WTC11 (cell line): ENCODE data around the gene PTX4. TPM values are rescaled to one million over a fixed set of nuclear protein-coding genes. Genes with fewer than 3 reads are reported as not detected.
"Not testable (repeated sequence)": the region's sequence is repeated elsewhere in the genome, so short reads cannot be mapped to it uniquely, and the experiment has no call there.

ENCODE experiments used
- ATAC-seq: fragments of 200-7000 bp; cut with Tn5 transposase; 2 replicates; pipeline ENCODE4 v1.10.0; 2021; ENCODE audit warnings: mild to moderate bottlenecking, moderate library complexity
- CTCF ChIA-PET: fragments of 300-600 bp; sonication (Branson Sonifier 250); formaldehyde crosslinking; loops from one replicate; lab custom pipeline; 2021; ENCODE audit warnings: antibody characterized with exemption; lab: Charles Lee
- POLR2A ChIA-PET: fragments of 350-600 bp; sonication (Branson Sonifier 250); formaldehyde crosslinking; loops from one replicate; lab custom pipeline; 2021; ENCODE audit warnings: antibody characterized with exemption; lab: Charles Lee
- DNase-seq: peaks from one replicate; pipeline ENCODE4 v3.0.0; 2021; ENCODE audit warnings: low spot score
- H3K27ac Mint-ChIP-seq: 2 replicates; pipeline ENCODE4 v1.8.0; 2021; ENCODE audit warnings: mixed read lengths
- H3K27me3 Mint-ChIP-seq: 2 replicates; pipeline ENCODE4 v1.8.0; 2021; ENCODE audit warnings: low read depth, mild to moderate bottlenecking, moderate library complexity, mixed read lengths
- H3K36me3 Mint-ChIP-seq: 2 replicates; pipeline ENCODE4 v1.8.0; 2021; ENCODE audit warnings: mixed read lengths
- H3K4me1 Mint-ChIP-seq: 2 replicates; pipeline ENCODE4 v1.8.0; 2022; ENCODE audit warnings: mixed read lengths
- H3K4me3 Mint-ChIP-seq: 2 replicates; pipeline ENCODE4 v1.8.0; 2021; ENCODE audit warnings: mild to moderate bottlenecking, moderate library complexity, mixed read lengths
- H3K9me3 Mint-ChIP-seq: 2 replicates; pipeline ENCODE4 v1.8.0; 2021; ENCODE audit warnings: mixed read lengths
- CBFB ChIP-seq: sonication (generic); formaldehyde crosslinking; IDR thresholded peaks from 2 replicates; pipeline ENCODE4 v1.8.1; 2022; ENCODE audit warnings: mild to moderate bottlenecking, low read depth, missing genetic modification reagents
- CREB1 ChIP-seq: sonication (generic); formaldehyde crosslinking; IDR thresholded peaks from 2 replicates; pipeline ENCODE4 v1.8.0; 2023; ENCODE audit warnings: mild to moderate bottlenecking, missing genetic modification reagents
- ELF4 ChIP-seq: sonication (generic); formaldehyde crosslinking; IDR thresholded peaks from 2 replicates; pipeline ENCODE4 v1.8.1; 2022; ENCODE audit warnings: low read depth, mild to moderate bottlenecking, moderate library complexity, missing genetic modification reagents
- ETV6 ChIP-seq: sonication (generic); formaldehyde crosslinking; IDR thresholded peaks from 2 replicates; pipeline ENCODE4 v1.8.1; 2022; ENCODE audit warnings: mild to moderate bottlenecking, missing genetic modification reagents
- HMGA2 ChIP-seq: fragments of 250-450 bp; sonication (Bioruptor Pico); IDR thresholded peaks from 2 replicates; pipeline ENCODE4 v1.4.0; 2021; ENCODE audit warnings: mild to moderate bottlenecking, moderate library complexity
- JUN ChIP-seq: sonication (generic); formaldehyde crosslinking; IDR thresholded peaks from 2 replicates; pipeline ENCODE4 v1.8.0; 2023; ENCODE audit warnings: mild to moderate bottlenecking, missing genetic modification reagents
- MLX ChIP-seq: sonication (generic); formaldehyde crosslinking; IDR thresholded peaks from 2 replicates; pipeline ENCODE4 v1.8.1; 2023; ENCODE audit warnings: mild to moderate bottlenecking, missing genetic modification reagents, moderate library complexity
- MXD4 ChIP-seq: fragments of 250-450 bp; sonication (Bioruptor Pico); IDR thresholded peaks from 2 replicates; pipeline ENCODE4 v1.8.0; 2021; ENCODE audit warnings: mild to moderate bottlenecking, moderate library complexity, borderline replicate concordance
- NFATC4 ChIP-seq: fragments of 250-450 bp; sonication (Bioruptor Pico); IDR thresholded peaks from 2 replicates; pipeline ENCODE4 v1.9.0; 2021; ENCODE audit warnings: mild to moderate bottlenecking
- STAT6 ChIP-seq: sonication (generic); formaldehyde crosslinking; conservative IDR thresholded peaks from 2 replicates; pipeline ENCODE4 v1.8.1; 2023; ENCODE audit warnings: mild to moderate bottlenecking, low read depth, missing genetic modification reagents, moderate library complexity
- TEAD4 ChIP-seq: sonication (generic); formaldehyde crosslinking; IDR thresholded peaks from 2 replicates; pipeline ENCODE4 v1.8.0; 2022; ENCODE audit warnings: mild to moderate bottlenecking, missing genetic modification reagents
- TP53 ChIP-seq: sonication (generic); formaldehyde crosslinking; IDR thresholded peaks from 2 replicates; pipeline ENCODE4 v1.8.1; 2023; ENCODE audit warnings: mild to moderate bottlenecking, missing genetic modification reagents
- ZBTB43 ChIP-seq: sonication (generic); formaldehyde crosslinking; IDR thresholded peaks from 2 replicates; pipeline ENCODE4 v1.8.1; 2023; ENCODE audit warnings: mild to moderate bottlenecking, missing genetic modification reagents
- ZNF121 ChIP-seq: sonication (generic); formaldehyde crosslinking; IDR thresholded peaks from 2 replicates; pipeline ENCODE4 v1.8.0; 2023; ENCODE audit warnings: missing genetic modification reagents
- ZNF219 ChIP-seq: sonication (generic); formaldehyde crosslinking; IDR thresholded peaks from 2 replicates; pipeline ENCODE4 v1.8.0; 2023; ENCODE audit warnings: missing genetic modification reagents, mild to moderate bottlenecking, borderline replicate concordance
- ZNF232 ChIP-seq: sonication (generic); formaldehyde crosslinking; IDR thresholded peaks from 2 replicates; pipeline ENCODE4 v1.8.0; 2022; ENCODE audit warnings: mild to moderate bottlenecking, missing genetic modification reagents
- ZNF317 ChIP-seq: sonication (generic); formaldehyde crosslinking; IDR thresholded peaks from 2 replicates; pipeline ENCODE4 v1.8.1; 2023; ENCODE audit warnings: low read depth, mild to moderate bottlenecking, moderate library complexity, missing genetic modification reagents, borderline replicate concordance
- ZNF425 ChIP-seq: fragments of 250-450 bp; sonication (Bioruptor Pico); conservative IDR thresholded peaks from 2 replicates; pipeline ENCODE4 v1.9.0; 2021; ENCODE audit warnings: mild to moderate bottlenecking
- total RNA-seq: library from RNA; stranded (reverse); gene quantifications from 3 replicates; pipeline ENCODE4 v1.2.3, GENCODE V29; 2021
- TF ChIP-seq, protein P1 (sequence below): sonication (generic); formaldehyde crosslinking; IDR thresholded peaks from 2 replicates; pipeline ENCODE4 v1.8.0; 2022; ENCODE audit warnings: mild to moderate bottlenecking, missing genetic modification reagents
- TF ChIP-seq, protein P2 (sequence below): sonication (generic); formaldehyde crosslinking; IDR thresholded peaks from 2 replicates; pipeline ENCODE4 v1.8.1; 2022; ENCODE audit warnings: missing genetic modification reagents, borderline replicate concordance

Gene PTX4
- total RNA-seq, 1 experiment from 2014 or later = 0.26 TPM

GRCh38 chr16:1442697-1443096, 46.0 kb downstream of the PTX4 start:
- ATAC-seq (no peak), DNase-seq (no peak)
- Mint-ChIP-seq H3K4me3 (no peak overlapping the region), H3K4me1 (no peaks in the 10 kb centered on the region), H3K27ac (no peak overlapping the region), H3K27me3 (no peaks in the 10 kb centered on the region), H3K36me3 (no peaks in the 10 kb centered on the region), H3K9me3 (no peaks in the 10 kb centered on the region)
- ChIA-PET POLR2A (no interaction called here), CTCF (interaction anchor here (0.8 to 1.4 kb wide), 2 partner anchors 79 to 116 kb away, joined by 3 read pairs; no protein-coding TSS in a partner anchor)
- no peak for TF ChIP-seq JUN (CRISPR knock-in tag)
- TF ChIP-seq ETV6 = no peak
- no peak for TF ChIP-seq ZNF425 (CRISPR knock-in tag)
- TF ChIP-seq ZNF121 = no peak
- TF ChIP-seq STAT6 (CRISPR knock-in tag) = no peak

DNA sequence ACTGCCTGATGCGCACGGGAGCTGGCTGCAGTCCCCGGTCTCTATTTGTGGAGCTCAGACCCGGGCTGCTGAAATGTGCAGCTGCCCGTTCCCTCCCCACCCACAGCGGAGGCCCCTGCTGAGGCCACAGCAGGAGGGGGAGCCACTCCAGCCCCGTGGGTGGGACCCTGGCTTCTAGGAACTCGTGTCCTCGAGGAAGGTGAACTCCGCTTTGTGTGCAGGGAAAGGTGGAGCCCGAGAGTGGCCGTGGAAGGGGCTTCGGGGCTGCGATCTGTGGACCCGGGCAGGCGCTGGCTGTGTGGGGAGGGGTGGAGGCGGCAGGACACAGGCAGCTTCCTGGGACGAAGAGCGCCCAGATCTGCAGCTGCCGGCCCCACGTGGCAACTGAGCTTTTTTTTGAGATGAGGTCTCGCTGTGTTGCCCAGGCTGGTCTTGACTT, 47.3 kb downstream of the PTX4 start:
- Mint-ChIP-seq H3K36me3 (no peaks in the 10 kb centered on the region), H3K4me3 (no peak overlapping the region), H3K4me1 (no peaks in the 10 kb centered on the region), H3K9me3 (no peaks in the 10 kb centered on the region), H3K27ac (no peak overlapping the region), H3K27me3 (no peaks in the 10 kb centered on the region)
- CTCF ChIA-PET = interaction anchor here (0.9 to 1.5 kb wide), 4 partner anchors 12 to 265 kb away, joined by 3 to 4 read pairs (median 3); partner anchors contain the start of gene MAPK8IP3
- POLR2A ChIA-PET = interaction anchor here (0.6 kb wide), 1 partner anchor 78 kb away, joined by 3 read pairs; no protein-coding TSS in a partner anchor
- ATAC-seq (no peak), DNase-seq (no peak)
- no peak for TF ChIP-seq ZNF219
- TF ChIP-seq TP53 (CRISPR knock-in tag) = no peak
- no peak for TF ChIP-seq TEAD4 (CRISPR knock-in tag)
- TF ChIP-seq, protein P1, sequence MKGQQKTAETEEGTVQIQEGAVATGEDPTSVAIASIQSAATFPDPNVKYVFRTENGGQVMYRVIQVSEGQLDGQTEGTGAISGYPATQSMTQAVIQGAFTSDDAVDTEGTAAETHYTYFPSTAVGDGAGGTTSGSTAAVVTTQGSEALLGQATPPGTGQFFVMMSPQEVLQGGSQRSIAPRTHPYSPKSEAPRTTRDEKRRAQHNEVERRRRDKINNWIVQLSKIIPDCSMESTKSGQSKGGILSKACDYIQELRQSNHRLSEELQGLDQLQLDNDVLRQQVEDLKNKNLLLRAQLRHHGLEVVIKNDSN (CRISPR knock-in tag) = no peak
- no peak for TF ChIP-seq CBFB (CRISPR knock-in tag)
- no peak for TF ChIP-seq NFATC4 (CRISPR knock-in tag)
- no peak for TF ChIP-seq MXD4 (CRISPR knock-in tag)

DNA sequence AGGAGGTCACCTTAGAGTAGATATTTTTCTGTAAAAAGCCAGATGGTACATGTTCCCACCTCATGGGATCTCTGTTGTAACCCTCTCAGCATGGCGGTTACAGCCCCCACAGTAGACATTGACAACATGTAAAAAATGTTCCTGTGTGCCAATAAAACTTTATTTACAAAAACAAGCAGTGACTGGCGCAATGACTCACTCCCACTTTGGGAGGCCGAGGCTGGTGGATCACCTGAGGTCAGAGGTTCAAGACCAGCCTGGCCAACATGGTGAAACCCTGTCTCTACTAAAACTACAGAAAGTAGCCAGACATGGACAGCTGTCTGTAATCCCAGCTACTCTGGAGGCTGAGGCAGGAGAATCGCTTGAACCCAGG, 49.1 kb downstream of the PTX4 start:
- H3K4me1 Mint-ChIP-seq, H3K9me3 Mint-ChIP-seq, H3K4me3 Mint-ChIP-seq, H3K27ac Mint-ChIP-seq, ATAC-seq, POLR2A ChIA-PET, H3K27me3 Mint-ChIP-seq, H3K36me3 Mint-ChIP-seq, DNase-seq: not testable (repeated sequence)
- CTCF ChIA-PET = interaction anchor here (0.7 to 1.3 kb wide), 2 partner anchors 27 to 60 kb away, joined by 3 read pairs; no protein-coding TSS in a partner anchor

DNA sequence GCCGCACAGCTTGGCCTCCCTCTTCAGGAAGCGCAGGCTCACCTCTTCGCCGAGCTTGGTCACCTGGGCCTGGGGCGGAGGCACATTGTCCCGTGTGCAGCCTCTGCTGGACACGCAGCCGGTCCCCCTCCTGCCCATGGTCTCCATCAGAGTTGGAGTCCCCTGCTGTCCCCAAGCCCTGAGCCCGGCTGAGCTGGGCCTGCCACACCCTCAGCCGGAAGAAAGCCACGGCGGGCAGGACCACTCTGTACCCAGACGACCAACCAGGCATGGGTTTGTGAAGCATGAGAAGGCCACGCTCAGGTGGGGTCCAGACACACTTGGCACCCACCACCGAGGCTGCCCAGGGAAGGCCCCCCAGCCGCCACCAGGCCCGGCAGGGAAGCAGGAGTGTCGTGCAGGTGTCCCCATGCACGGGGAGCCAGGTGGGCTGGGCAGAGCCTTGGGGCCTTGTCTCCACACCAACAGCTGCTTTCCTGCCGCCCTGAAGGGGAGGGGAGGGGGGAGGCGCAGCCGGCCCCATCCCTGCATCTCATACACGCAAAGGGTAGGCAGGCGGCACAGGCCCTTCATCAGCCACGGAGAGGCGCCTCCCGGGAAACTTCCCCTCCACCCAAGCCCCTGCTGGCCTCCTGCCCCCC, 49.6 kb downstream of the PTX4 start:
- Mint-ChIP-seq H3K4me3 (no peak overlapping the region), H3K27ac (no peak overlapping the region), H3K9me3 (no peaks in the 10 kb centered on the region), H3K4me1 (no peaks in the 10 kb centered on the region), H3K36me3 (no peaks in the 10 kb centered on the region), H3K27me3 (no peaks in the 10 kb centered on the region)
- DNase-seq (no peak), ATAC-seq (no peak)
- ChIA-PET POLR2A (no interaction called here), CTCF (interaction anchor here (0.7 to 2.8 kb wide), 4 partner anchors 11 to 60 kb away, joined by 3 to 14 read pairs (median 3); partner anchors contain the start of gene UQCC4)
- TF ChIP-seq ZNF317 (CRISPR knock-in tag) (no peak), MLX (CRISPR knock-in tag) (no peak), ZBTB43 (CRISPR knock-in tag) (no peak), ZNF232 (CRISPR knock-in tag) (no peak), CREB1 (CRISPR knock-in tag) (no peak), ELF4 (no peak), HMGA2 (CRISPR knock-in tag) (no peak)
- TF ChIP-seq, protein P2, sequence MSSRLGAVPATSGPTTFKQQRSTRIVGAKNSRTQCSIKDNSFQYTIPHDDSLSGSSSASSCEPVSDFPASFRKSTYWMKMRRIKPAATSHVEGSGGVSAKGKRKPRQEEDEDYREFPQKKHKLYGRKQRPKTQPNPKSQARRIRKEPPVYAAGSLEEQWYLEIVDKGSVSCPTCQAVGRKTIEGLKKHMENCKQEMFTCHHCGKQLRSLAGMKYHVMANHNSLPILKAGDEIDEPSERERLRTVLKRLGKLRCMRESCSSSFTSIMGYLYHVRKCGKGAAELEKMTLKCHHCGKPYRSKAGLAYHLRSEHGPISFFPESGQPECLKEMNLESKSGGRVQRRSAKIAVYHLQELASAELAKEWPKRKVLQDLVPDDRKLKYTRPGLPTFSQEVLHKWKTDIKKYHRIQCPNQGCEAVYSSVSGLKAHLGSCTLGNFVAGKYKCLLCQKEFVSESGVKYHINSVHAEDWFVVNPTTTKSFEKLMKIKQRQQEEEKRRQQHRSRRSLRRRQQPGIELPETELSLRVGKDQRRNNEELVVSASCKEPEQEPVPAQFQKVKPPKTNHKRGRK (CRISPR knock-in tag) = no peak
